Measurements from ENCODE around the gene PDCD1.

- TF ChIP-seq CTCF (IDR thresholded peaks at IDR 0.05) (no peak), ZFX (IDR thresholded peaks at IDR 0.05; ENCODE audit: borderline replicate concordance) (no peak)
Observed at GRCh38 chr2:241809383-241810306, 49.0 kb downstream of the PDCD1 start.
